ENCODE data around the gene SWT1. TPM values are rescaled to one million over a fixed set of nuclear protein-coding genes. Genes with fewer than 3 reads are reported as not detected.

SWT1 gene
- total and polyA plus RNA-seq, 4 experiments from 2014 or later: 5.8 to 10.6 (median 7.8) TPM

DNA sequence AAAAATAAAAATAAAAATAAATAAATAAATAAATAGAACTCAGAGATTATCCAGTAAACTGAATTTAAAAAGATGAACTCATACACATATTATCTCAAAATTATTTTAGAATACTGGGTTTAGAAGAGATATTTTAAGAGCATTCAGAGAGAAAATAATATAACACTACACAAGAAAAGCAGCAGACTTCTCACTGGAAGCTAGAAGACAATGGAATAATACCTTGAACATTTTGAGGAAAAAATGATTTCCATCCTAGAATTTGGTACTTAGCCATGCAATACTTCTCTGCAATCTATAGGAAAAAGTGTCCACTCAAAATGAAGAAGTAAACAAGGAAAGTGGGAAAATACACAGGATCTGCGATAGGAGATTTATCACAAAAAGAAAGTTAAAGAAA, 24.4 kb upstream of the SWT1 start:
- intact Hi-C loops (cut with micrococcal nuclease): no loop called here
- H3K27ac Mint-ChIP-seq: no peak overlapping the region
- POLR2A ChIA-PET (ENCODE audit: partially characterized antibody): no interaction called here
- no peak overlapping the region for H3K4me3 Mint-ChIP-seq
- no peaks in the 10 kb centered on the region for H3K4me1 ChIP-seq (ENCODE audit: insufficient read depth, low read length)
- peaks cover 7% of the 10 kb centered on the region for H3K36me3 ChIP-seq (ENCODE audit: insufficient read depth, low read length)
- CTCF ChIA-PET (ENCODE audit: partially characterized antibody): no interaction called here
- H3K27ac ChIP-seq (ENCODE audit: low read depth, low read length): no peak overlapping the region
- no peak for DNase-seq
- H3K27me3 ChIP-seq (ENCODE audit: insufficient read depth, low read length): no peaks in the 10 kb centered on the region
- H3K27me3 Mint-ChIP-seq: no peaks in the 10 kb centered on the region
- H3K4me3 ChIP-seq (ENCODE audit: low read length in 2 of 2): no peak overlapping the region
- no peaks in the 10 kb centered on the region for H3K4me1 Mint-ChIP-seq
- H3K9me3 Mint-ChIP-seq: peaks cover 0 to 9% (median 4%) of the 10 kb centered on the region in 8 donors
- H3K9me3 ChIP-seq (ENCODE audit: control insufficient read depth in 1 of 2, low read length in 2 of 2): no peaks in the 10 kb centered on the region
- peaks cover 69 to 71% of the 10 kb centered on the region in 2 donors for H3K36me3 Mint-ChIP-seq

DNA sequence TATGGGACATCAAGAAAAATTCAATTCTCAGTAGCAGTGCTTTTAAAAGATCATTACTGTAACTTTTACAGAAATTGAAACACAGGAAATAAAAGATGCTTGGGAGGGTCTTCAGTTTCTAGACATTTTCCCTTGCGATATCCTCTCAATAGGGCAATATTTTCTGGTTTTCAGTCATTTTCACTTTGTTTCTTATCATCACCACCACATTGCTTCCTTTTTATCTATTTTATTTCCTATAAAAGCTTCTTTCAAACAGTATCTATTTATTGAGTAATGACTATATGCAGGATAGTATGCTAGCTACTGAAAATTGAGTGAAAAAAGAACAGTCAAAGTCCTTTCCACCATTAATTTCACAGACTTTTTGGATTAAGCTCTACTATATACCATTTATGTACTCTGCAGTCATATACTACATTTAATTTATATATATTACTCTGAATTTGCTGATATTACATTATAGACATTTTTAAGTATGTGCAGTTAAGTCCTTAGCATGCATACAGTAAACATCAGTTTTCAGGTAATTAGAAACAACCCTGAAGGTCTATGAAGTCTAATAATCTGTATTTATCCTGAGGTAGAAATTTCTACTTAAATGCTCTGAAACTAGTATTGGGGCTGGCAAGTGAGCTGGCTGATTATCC, 18.9 kb upstream of the SWT1 start:
- Histone ChIP-seq H3K27me3 (ENCODE audit: insufficient read depth, low read length) (no peaks in the 10 kb centered on the region), H3K9me3 (ENCODE audit: control insufficient read depth in 1 of 2, low read length in 2 of 2) (no peaks in the 10 kb centered on the region), H3K4me3 (ENCODE audit: low read length in 2 of 2) (no peak overlapping the region), H3K27ac (ENCODE audit: low read depth, low read length) (no peak overlapping the region), H3K4me1 (ENCODE audit: insufficient read depth, low read length) (no peaks in the 10 kb centered on the region), H3K36me3 (ENCODE audit: insufficient read depth, low read length) (no peaks in the 10 kb centered on the region)
- Mint-ChIP-seq H3K36me3 (peaks cover 50 to 63% of the 10 kb centered on the region in 2 donors), H3K4me1 (peaks cover 0 to 4% (median under 1%) of the 10 kb centered on the region in 4 donors), H3K4me3 (no peak overlapping the region), H3K27me3 (no peaks in the 10 kb centered on the region), H3K9me3 (peaks cover 0 to 4% (median 0%) of the 10 kb centered on the region in 8 donors), H3K27ac (peak overlapping the region in 1 of 7 donors; percentile 38)
- intact Hi-C loops (cut with micrococcal nuclease): no loop called here
- POLR2A ChIA-PET (ENCODE audit: partially characterized antibody): no interaction called here
- no peak for DNase-seq
- CTCF ChIA-PET (ENCODE audit: partially characterized antibody): interaction anchor here (0.6 kb wide), 1 partner anchor 32 kb away, joined by 3 read pairs; no protein-coding TSS in a partner anchor

DNA sequence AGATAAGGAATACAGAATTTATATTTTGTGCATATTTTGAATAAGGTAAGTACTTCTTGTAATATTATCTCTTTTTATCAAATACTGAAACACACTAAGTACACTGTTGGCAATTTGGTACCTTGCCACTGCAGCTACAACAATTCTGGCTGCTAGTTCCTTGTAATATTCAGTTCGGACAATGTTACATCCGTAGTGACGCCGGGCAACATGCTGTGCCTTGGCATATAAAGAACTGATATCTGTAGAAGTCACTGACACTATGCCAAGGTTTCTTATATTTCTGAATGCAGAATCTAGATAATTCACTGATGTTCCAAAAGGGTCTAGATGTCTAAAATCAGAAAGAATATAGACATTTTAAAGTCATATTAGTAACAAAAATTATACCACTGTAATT, 17.7 kb upstream of the SWT1 start:
- no peaks in the 10 kb centered on the region for H3K27me3 Mint-ChIP-seq
- Histone ChIP-seq H3K27me3 (ENCODE audit: insufficient read depth, low read length) (no peaks in the 10 kb centered on the region), H3K36me3 (ENCODE audit: insufficient read depth, low read length) (peaks cover 2% of the 10 kb centered on the region), H3K4me1 (ENCODE audit: insufficient read depth, low read length) (no peaks in the 10 kb centered on the region), H3K9me3 (ENCODE audit: control insufficient read depth in 1 of 2, low read length in 2 of 2) (no peaks in the 10 kb centered on the region), H3K4me3 (ENCODE audit: low read length in 2 of 2) (no peak overlapping the region), H3K27ac (ENCODE audit: low read depth, low read length) (no peak overlapping the region)
- peaks cover 0 to 4% (median under 1%) of the 10 kb centered on the region in 4 donors for H3K4me1 Mint-ChIP-seq
- peaks cover 38 to 57% of the 10 kb centered on the region in 2 donors for H3K36me3 Mint-ChIP-seq
- POLR2A ChIA-PET (ENCODE audit: partially characterized antibody): no interaction called here
- H3K4me3 Mint-ChIP-seq: no peak overlapping the region
- intact Hi-C loops (cut with micrococcal nuclease): no loop called here
- DNase-seq: no peak
- no peaks in the 10 kb centered on the region for H3K9me3 Mint-ChIP-seq
- no peak overlapping the region for H3K27ac Mint-ChIP-seq
- CTCF ChIA-PET (ENCODE audit: partially characterized antibody): no interaction called here

DNA sequence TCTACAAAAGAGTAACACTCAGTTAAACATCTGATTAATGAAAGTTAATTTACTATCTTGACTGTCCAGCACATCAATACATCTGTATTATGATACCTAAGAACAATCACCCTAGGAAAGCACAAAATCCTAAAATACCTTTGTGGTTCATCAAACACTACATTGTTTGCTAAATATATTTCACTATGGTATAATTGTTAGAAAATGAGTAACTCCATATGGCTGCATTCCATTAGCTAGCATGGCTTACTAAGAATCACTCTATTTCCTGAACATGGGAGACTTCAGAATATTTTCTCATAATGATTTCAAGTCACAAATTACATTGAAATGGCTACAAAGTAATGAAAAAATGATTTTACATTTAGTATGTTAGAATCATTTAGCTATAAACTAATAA, 12.7 kb upstream of the SWT1 start:
- H3K4me1 Mint-ChIP-seq: peaks cover 0 to 6% (median 2%) of the 10 kb centered on the region in 4 donors
- POLR2A ChIA-PET (ENCODE audit: partially characterized antibody): no interaction called here
- intact Hi-C loops (cut with micrococcal nuclease): no loop called here

DNA sequence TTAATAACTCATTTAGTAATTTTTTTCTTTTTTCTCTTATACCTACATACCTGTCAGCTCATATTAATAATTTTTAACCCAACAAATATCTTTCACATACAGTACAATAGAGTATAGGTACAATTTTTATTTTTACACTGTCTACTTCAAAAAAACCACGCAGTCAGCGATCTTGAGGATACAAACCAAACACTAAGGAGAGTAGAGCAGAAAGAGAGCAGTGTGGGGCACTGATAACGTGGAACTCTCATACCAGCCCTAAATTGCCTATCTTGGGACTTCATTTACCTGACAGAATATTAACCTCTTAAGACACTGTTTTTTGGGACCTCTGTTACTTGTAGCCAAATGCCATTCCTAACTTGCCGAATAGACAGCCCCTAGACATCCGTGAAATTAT, 5.8 kb upstream of the SWT1 start:
- peaks cover 20 to 38% (median 28%) of the 10 kb centered on the region in 4 donors for H3K4me1 Mint-ChIP-seq
- POLR2A ChIA-PET (ENCODE audit: partially characterized antibody): no interaction called here

More for the DNA sequence above, 12.7 kb upstream of the SWT1 start:
- Histone ChIP-seq H3K27ac (ENCODE audit: low read depth, low read length) (no peak overlapping the region), H3K4me3 (ENCODE audit: low read length in 2 of 2) (no peak overlapping the region), H3K36me3 (ENCODE audit: insufficient read depth, low read length) (peaks cover 17% of the 10 kb centered on the region), H3K27me3 (ENCODE audit: insufficient read depth, low read length) (no peaks in the 10 kb centered on the region), H3K9me3 (ENCODE audit: control insufficient read depth in 1 of 2, low read length in 2 of 2) (no peaks in the 10 kb centered on the region), H3K4me1 (ENCODE audit: insufficient read depth, low read length) (no peaks in the 10 kb centered on the region)
- H3K27me3 Mint-ChIP-seq: no peaks in the 10 kb centered on the region
- H3K36me3 Mint-ChIP-seq: peaks cover 38 to 55% of the 10 kb centered on the region in 2 donors
- CTCF ChIA-PET (ENCODE audit: partially characterized antibody): no interaction called here
- H3K9me3 Mint-ChIP-seq: no peaks in the 10 kb centered on the region
- H3K4me3 Mint-ChIP-seq: no peak overlapping the region
- DNase-seq: no peak
- H3K27ac Mint-ChIP-seq: no peak overlapping the region

DNA sequence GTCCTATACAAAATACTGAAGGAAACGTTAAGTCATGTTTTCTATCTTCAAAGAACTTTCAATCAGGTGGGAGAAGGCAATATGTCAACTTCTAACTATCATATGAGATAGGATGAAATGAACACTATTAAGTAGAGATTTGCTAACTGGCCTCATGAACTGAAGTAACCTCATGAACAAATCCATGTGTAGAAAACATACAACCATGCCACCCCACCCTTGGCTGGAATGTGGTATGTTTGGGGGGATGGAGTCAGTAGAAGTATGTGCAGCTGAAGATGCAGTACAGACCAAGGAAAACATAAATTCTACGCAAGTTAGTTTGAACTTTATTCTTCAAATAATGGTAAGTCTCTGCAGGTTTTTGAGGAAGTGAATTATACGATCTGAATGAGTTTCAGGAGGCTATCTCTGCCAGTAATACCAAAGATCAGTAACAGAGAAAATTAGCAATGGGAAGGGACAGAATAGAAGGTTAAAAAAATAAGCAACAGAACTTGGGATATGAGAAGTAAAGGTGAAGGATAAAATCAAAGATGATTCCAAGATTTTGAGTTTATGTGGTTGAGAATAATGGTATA, 4.7 kb upstream of the SWT1 start:
- H3K27ac Mint-ChIP-seq: no peak overlapping the region
- peaks cover 35 to 38% of the 10 kb centered on the region in 2 donors for H3K36me3 Mint-ChIP-seq
- H3K4me3 Mint-ChIP-seq: peak overlapping the region in 1 of 8 donors; percentile 11
- ChIA-PET CTCF (ENCODE audit: partially characterized antibody) (no interaction called here), POLR2A (ENCODE audit: partially characterized antibody) (interaction anchor here (0.6 kb wide), 1 partner anchor 347 kb away, joined by 3 read pairs; no protein-coding TSS in a partner anchor)
- peaks cover 0 to 2% (median 0%) of the 10 kb centered on the region in 8 donors for H3K9me3 Mint-ChIP-seq
- intact Hi-C loops (cut with micrococcal nuclease): no loop called here
- Histone ChIP-seq H3K27ac (ENCODE audit: low read depth, low read length) (no peak overlapping the region), H3K4me3 (ENCODE audit: low read length in 2 of 2) (no peak overlapping the region), H3K9me3 (ENCODE audit: control insufficient read depth in 1 of 2, low read length in 2 of 2) (no peaks in the 10 kb centered on the region), H3K27me3 (ENCODE audit: insufficient read depth, low read length) (no peaks in the 10 kb centered on the region), H3K4me1 (ENCODE audit: insufficient read depth, low read length) (peaks cover 23% of the 10 kb centered on the region), H3K36me3 (ENCODE audit: insufficient read depth, low read length) (peaks cover 22% of the 10 kb centered on the region)
- H3K27me3 Mint-ChIP-seq: no peaks in the 10 kb centered on the region
- DNase-seq: no peak
- H3K4me1 Mint-ChIP-seq: peaks cover 20 to 39% (median 33%) of the 10 kb centered on the region in 4 donors

More for the DNA sequence above, 5.8 kb upstream of the SWT1 start:
- Histone ChIP-seq H3K4me1 (ENCODE audit: insufficient read depth, low read length) (peaks cover 23% of the 10 kb centered on the region), H3K36me3 (ENCODE audit: insufficient read depth, low read length) (peaks cover 24% of the 10 kb centered on the region), H3K27ac (ENCODE audit: low read depth, low read length) (no peak overlapping the region), H3K27me3 (ENCODE audit: insufficient read depth, low read length) (no peaks in the 10 kb centered on the region), H3K4me3 (ENCODE audit: low read length in 2 of 2) (no peak overlapping the region), H3K9me3 (ENCODE audit: control insufficient read depth in 1 of 2, low read length in 2 of 2) (no peaks in the 10 kb centered on the region)
- Mint-ChIP-seq H3K4me3 (no peak overlapping the region), H3K27me3 (no peaks in the 10 kb centered on the region), H3K27ac (no peak overlapping the region), H3K9me3 (peaks cover 0 to 2% (median 0%) of the 10 kb centered on the region in 8 donors), H3K36me3 (peaks cover 34 to 35% of the 10 kb centered on the region in 2 donors)
- CTCF ChIA-PET (ENCODE audit: partially characterized antibody): no interaction called here
- no peak for DNase-seq
- intact Hi-C loops (cut with micrococcal nuclease): no loop called here

DNA sequence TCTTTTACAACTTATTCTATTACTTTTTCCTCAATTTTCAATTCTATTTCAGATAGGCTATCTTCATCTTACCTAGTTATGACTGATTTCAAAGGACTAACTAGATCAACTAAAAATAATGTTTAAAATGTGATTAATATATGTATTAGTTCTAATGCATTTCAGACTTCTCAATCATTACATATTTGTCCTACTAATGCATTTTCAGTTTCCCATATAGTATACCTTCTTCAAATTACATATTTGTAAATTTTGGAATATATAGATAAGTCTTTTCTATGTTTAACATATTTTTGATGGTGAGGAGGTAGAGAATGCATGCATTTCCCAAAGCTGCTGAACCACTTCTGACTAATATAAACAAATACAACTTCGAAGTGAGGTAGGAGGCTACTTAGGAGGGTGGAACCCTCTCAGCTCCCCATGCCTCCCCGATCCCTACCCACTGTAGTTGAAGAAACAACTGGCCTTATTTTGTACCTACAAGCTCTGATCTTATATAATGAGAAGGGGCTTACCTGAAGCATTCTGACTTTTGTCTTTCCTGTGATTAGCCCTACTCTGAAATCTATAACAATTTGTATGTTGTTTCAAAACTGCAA, 2.0 kb upstream of the SWT1 start:
- Histone ChIP-seq H3K4me1 (ENCODE audit: insufficient read depth, low read length) (peaks cover 30% of the 10 kb centered on the region), H3K9me3 (ENCODE audit: control insufficient read depth in 1 of 2, low read length in 2 of 2) (no peaks in the 10 kb centered on the region), H3K27me3 (ENCODE audit: insufficient read depth, low read length) (no peaks in the 10 kb centered on the region), H3K36me3 (ENCODE audit: insufficient read depth, low read length) (peaks cover 6% of the 10 kb centered on the region), H3K27ac (ENCODE audit: low read depth, low read length) (peak overlapping the region; percentile 97), H3K4me3 (ENCODE audit: low read length in 2 of 2) (no peak overlapping the region)
- Mint-ChIP-seq H3K27me3 (no peaks in the 10 kb centered on the region), H3K9me3 (peaks cover 0 to 2% (median 0%) of the 10 kb centered on the region in 8 donors), H3K4me3 (peak overlapping the region; percentile 56 to 100 (median 99)), H3K27ac (peak overlapping the region; percentile 80 to 100 (median 99)), H3K4me1 (peaks cover 24 to 54% (median 41%) of the 10 kb centered on the region in 4 donors), H3K36me3 (peaks cover 17 to 29% of the 10 kb centered on the region in 2 donors)
- no peak for DNase-seq
- POLR2A ChIA-PET (ENCODE audit: partially characterized antibody): interaction anchor here (4.0 to 4.7 kb wide), 2 partner anchors 109 to 162 kb away, joined by 30 to 45 read pairs; partner anchors contain the start of genes IVNS1ABP and RNF2
- CTCF ChIA-PET (ENCODE audit: partially characterized antibody): interaction anchor here (0.5 to 1.6 kb wide), 3 partner anchors 21 to 1768 kb away, joined by 3 to 5 read pairs (median 4); no protein-coding TSS in a partner anchor
- intact Hi-C loops (cut with micrococcal nuclease): loop anchor here (5.0 kb wide), 2 partner anchors 183 to 348 kb away; partner anchors contain the start of gene NIBAN1
